HUDEP-2 (cell line): Measurements from ENCODE around the gene CACNG8.
"Not testable (repeated sequence)": the region's sequence is repeated elsewhere in the genome, so short reads cannot be mapped to it uniquely, and the experiment has no call there.

Experiments
- DNase-seq, 76 experiments: peaks; one replicate each; lab custom pipeline; 2025; ENCODE audit not compliant: unreplicated experiment in 76 of 76; lab: John Stamatoyannopoulos, UW

The CACNG8 gene

DNA sequence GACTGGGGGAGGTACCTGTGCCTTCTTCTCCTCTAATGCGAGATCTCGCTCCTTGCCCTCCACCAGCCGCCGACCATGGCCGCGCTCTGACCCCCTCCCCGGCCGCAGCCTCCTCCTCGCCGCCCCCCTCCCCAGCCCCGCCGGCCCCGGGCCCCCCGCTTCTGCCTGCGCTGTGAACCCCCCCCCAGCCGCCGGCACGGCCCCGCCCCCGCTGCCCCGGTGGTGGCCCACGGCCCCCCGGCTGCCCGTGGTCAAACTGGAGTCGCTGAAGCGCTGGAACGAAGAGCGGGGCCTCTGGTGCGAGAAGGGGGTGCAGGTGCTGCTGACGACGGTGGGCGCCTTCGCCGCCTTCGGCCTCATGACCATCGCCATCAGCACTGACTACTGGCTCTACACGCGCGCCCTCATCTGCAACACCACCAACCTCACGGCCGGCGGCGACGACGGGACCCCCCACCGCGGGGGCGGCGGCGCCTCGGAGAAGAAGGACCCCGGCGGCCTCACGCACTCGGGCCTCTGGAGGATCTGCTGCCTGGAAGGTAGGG is at the start of gene CACNG8:
Gene CACNG8 (plus strand): TSS at position 51 of the 545 bp plus-strand sequence.
- no peak for DNase-seq

GRCh38 chr19:53915000-53915399 is 47.7 kb upstream of the CACNG8 start:
- DNase-seq, result no peak

GRCh38 chr19:53916004-53916403 is 46.7 kb upstream of the CACNG8 start:
- DNase-seq, result no peak

- DNase-seq, result no peak
Observed at GRCh38 chr19:53917356-53917755, 45.4 kb upstream of the CACNG8 start.

DNA sequence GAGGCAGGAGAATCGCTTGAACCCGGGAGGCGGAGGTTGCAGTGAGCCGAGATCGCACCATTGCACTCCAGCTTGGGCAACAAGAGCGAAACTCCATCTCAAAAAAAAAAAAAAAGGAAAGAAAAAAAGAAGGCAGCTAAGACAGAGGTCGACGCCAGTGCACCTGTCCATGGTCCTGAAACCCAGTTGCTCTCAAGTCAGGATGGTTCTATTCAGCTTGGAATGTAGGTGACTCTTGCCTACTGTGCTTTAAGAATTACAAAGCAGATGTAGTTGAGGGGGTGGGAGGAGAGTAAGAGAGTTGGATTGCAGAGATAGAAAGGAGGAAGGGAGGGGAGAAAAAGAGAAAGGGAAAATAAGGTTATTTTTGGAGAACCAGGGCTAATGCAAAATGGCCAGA is 35.0 kb upstream of the CACNG8 start:
- DNase-seq, result peak in 35 of 76 experiments; percentile 5 to 60 (median 19)

DNA sequence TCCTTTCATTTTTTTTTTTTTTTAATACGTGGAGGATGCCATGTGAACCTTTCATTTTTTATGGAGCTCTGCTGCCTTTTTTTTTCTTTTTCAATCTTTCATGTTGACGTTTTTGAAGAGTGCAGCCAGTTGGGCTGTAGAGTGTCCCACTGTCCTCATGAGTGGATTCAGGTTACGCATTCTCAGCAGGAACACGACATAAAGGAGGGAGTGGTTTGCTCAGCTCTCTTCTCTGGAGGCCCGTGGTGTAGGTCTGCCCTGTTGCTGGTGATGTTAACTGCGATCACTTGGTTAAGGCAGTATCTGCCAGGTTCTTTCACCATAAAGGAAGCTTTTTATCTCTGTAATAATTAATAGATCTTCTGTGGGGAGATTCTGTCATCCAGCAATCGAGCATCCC is 26.7 kb upstream of the CACNG8 start:
- no peak for DNase-seq

DNA sequence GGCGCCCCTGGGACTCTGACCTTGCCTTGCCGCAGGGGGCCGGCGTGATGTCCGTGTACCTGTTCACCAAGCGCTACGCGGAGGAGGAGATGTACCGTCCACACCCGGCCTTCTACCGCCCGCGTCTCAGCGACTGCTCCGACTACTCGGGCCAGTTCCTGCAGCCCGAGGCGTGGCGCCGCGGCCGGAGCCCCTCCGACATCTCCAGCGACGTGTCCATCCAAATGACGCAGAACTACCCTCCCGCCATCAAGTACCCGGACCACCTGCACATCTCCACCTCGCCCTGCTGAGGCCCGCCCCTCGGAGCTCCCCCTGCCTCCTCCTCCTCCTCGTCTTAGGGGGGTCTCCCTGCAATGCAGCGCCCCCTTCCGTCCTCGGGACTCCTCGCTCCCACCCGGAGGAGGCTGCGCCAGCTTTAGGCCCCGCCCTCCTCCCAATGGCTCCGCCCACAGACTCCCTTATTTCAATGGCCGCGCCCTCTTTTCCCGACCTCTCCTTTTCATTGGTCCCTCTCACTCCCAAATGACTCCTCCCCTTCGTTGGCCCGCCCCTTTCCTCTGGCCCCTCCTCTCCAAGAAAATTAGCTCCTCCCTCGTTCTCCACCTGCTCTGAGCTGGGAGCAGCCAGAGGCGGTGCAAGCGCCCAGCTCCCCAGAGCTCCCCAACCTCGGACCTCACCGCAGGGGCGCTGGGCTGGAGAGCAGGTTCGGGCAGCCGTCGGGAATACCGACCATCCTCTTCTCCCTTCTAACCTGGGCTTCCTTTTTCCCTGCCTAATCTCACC is 20.5 kb upstream of the CACNG8 start:
- peak in 21 of 76 experiments; percentile 4 to 36 (median 12) for DNase-seq

DNA sequence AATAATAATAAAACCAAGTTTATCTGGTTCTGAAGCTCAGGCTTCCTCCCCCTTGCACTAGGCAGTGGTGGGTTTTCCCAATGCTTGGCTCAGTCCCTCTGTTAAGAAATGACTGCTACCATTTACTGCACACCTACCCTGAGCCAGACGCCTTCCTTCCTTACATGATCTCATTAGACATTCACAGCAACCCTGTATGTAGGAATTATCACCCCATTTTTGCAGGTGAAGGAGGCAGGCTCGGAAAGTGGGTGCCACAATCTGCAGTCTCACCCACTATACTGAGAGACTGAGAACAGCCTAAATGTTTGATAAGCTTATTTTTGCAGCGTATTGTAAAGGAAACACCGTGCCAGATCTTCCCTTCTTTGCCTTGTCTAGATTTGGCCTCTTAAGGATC is 18.3 kb upstream of the CACNG8 start:
- no peak for DNase-seq

- DNase-seq, result no peak
Observed at GRCh38 chr19:53944933-53945332, 17.8 kb upstream of the CACNG8 start.

- DNase-seq, result no peak
Observed at GRCh38 chr19:53945441-53945840, 17.3 kb upstream of the CACNG8 start.

GRCh38 chr19:53945998-53946397 is 16.7 kb upstream of the CACNG8 start:
- DNase-seq, result no peak

DNA sequence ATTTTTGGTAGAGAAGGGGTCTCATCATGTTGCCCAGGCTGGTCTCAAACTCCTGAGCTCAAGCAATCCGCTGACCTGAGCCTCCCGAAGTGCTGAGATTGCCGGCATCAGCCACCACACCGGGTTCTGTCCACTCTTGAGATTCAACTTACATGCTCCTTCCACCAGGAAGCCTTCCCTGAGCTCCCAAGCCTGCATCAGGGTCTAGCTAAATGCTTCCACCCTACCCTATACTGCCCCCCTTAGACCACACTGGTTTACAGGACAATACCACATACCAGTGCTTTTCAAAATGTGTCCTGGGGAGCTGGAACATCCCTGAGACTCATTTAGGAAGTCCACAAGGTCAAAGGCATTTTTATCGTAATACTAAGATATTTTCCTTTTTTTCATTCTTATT is 15.1 kb upstream of the CACNG8 start:
- DNase-seq, result peak in 6 of 76 experiments; percentile 8 to 20 (median 12)

- not testable (repeated sequence) for DNase-seq
Observed at GRCh38 chr19:53948611-53949010, 14.1 kb upstream of the CACNG8 start.

GRCh38 chr19:53951436-53951835 is 11.3 kb upstream of the CACNG8 start:
- no peak for DNase-seq

- no peak for DNase-seq
Observed at GRCh38 chr19:53951947-53952346, 10.8 kb upstream of the CACNG8 start.

GRCh38 chr19:53953383-53953782 is 9.4 kb upstream of the CACNG8 start:
- DNase-seq, result no peak

DNA sequence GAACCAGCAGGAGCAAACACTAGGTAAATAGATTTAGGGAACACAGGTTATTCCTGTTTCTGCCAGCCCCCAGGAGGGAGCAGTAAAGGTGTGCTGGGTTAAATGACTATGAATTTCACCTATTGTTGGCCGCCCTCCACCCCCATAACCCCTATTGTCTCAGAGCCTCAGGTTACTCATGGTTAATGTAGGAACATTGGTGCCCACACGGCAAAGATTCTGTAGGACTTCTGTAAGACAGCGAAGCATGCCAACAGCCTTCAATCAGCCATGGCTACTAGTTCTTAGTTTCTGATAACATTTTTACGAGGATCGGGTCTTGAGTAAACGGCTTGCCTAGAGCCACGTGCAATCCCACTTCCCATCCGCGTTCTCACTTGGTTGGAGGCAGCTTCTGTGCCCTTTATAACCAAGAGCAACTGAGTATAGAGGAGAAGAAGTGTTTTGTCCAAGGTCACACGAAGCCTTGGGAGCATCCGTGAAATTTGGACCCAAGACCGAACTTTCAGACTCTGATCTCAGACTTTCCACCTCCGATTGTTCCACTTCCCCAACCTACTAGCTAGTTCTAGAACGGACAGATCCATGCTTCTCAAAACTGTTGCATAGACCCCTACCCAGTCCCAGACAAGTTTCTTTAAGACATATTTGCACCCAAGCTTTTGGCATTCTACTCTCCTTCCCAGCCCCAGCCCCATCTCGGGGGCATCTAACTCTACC is 5.1 kb upstream of the CACNG8 start:
- DNase-seq, result no peak

GRCh38 chr19:53958168-53958571 is 4.6 kb upstream of the CACNG8 start:
- DNase-seq, result no peak

GRCh38 chr19:53958823-53959757 is 3.6 kb upstream of the CACNG8 start:
- no peak for DNase-seq

GRCh38 chr19:53960187-53960586 is 2.5 kb upstream of the CACNG8 start:
- DNase-seq, result no peak

DNA sequence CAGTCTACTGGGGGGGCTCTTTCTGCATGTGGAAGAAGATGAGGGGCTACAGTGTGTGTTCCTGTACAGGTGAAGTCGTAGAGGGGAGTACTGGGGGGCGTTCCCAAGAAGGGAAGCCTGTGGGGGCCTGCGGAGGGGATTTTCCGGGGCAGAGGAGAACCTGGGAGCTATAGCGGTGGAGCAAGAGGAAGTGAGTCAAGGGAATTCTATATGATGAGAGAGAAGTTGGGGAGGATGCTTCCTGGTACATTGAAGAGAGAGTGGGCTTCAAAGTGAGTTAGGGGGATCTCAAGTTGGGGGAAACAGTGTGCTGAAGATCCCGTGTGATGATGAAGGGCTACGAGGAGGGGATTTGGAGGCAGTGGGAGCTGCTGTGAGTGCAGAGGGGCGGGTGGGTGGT is 1.9 kb upstream of the CACNG8 start:
- DNase-seq, result no peak
